ENCODE data around the gene MMUT.

The MMUT gene

GRCh38 chr6:49462927-49463611 is at the start of gene MMUT, which contains the start of gene CENPQ:
Gene MMUT (minus strand): TSS chr6:49463253. CDS start chr6:49459466, 3,787 bp downstream.
Gene CENPQ (plus strand): TSS chr6:49463370. CDS start chr6:49470177, 6,807 bp downstream.
- TF ChIP-seq NFIC (IDR thresholded peaks at IDR 0.05) (no peak), TEAD4 (IDR thresholded peaks at IDR 0.05) (no peak), YY1 (IDR thresholded peaks at IDR 0.05; ENCODE audit: low read depth) (no peak), RAD21 (IDR thresholded peaks at IDR 0.05; ENCODE audit: low read depth) (no peak), CEBPB (IDR thresholded peaks at IDR 0.05) (no peak), EGR1 (IDR thresholded peaks at IDR 0.05) (peak; percentile 66), CREB1 (IDR thresholded peaks at IDR 0.05; ENCODE audit: low read depth) (peak; percentile 97), TCF12 (IDR thresholded peaks at IDR 0.05; ENCODE audit: low read depth) (peak; percentile 52), MAX (IDR thresholded peaks at IDR 0.05) (peak; percentile 75), REST (IDR thresholded peaks at IDR 0.05; ENCODE audit: low read depth) (no peak), FOXM1 (IDR thresholded peaks at IDR 0.05; ENCODE audit: borderline replicate concordance, low read depth) (no peak), TAF1 (IDR thresholded peaks at IDR 0.05; ENCODE audit: low read depth) (peak; percentile 61; the same call in 1 of the 2 replicates), EP300 (IDR thresholded peaks at IDR 0.05; ENCODE audit: borderline replicate concordance) (no peak), ZBTB7A (IDR thresholded peaks at IDR 0.05; ENCODE audit: low read depth) (no peak)
- TF ChIP-seq, protein P1, sequence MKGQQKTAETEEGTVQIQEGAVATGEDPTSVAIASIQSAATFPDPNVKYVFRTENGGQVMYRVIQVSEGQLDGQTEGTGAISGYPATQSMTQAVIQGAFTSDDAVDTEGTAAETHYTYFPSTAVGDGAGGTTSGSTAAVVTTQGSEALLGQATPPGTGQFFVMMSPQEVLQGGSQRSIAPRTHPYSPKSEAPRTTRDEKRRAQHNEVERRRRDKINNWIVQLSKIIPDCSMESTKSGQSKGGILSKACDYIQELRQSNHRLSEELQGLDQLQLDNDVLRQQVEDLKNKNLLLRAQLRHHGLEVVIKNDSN (IDR thresholded peaks at IDR 0.05): no peak

GRCh38 chr6:49509342-49509741 is 46.3 kb upstream of the MMUT start:
- TF ChIP-seq CREB1 (IDR thresholded peaks at IDR 0.05; ENCODE audit: low read depth) (no peak), EP300 (IDR thresholded peaks at IDR 0.05; ENCODE audit: borderline replicate concordance) (no peak), TCF12 (IDR thresholded peaks at IDR 0.05; ENCODE audit: low read depth) (no peak), FOXM1 (IDR thresholded peaks at IDR 0.05; ENCODE audit: borderline replicate concordance, low read depth) (no peak), TEAD4 (IDR thresholded peaks at IDR 0.05) (no peak), YY1 (IDR thresholded peaks at IDR 0.05; ENCODE audit: low read depth) (no peak), TAF1 (IDR thresholded peaks at IDR 0.05; ENCODE audit: low read depth) (no peak), REST (IDR thresholded peaks at IDR 0.05; ENCODE audit: low read depth) (no peak), CEBPB (IDR thresholded peaks at IDR 0.05) (no peak), EGR1 (IDR thresholded peaks at IDR 0.05) (no peak), NFIC (IDR thresholded peaks at IDR 0.05) (no peak), MAX (IDR thresholded peaks at IDR 0.05) (no peak), ZBTB7A (IDR thresholded peaks at IDR 0.05; ENCODE audit: low read depth) (no peak), RAD21 (IDR thresholded peaks at IDR 0.05; ENCODE audit: low read depth) (no peak)
- TF ChIP-seq, protein P1 (IDR thresholded peaks at IDR 0.05): no peak

GRCh38 chr6:49506569-49507111 is 43.6 kb upstream of the MMUT start:
- TF ChIP-seq TCF12 (IDR thresholded peaks at IDR 0.05; ENCODE audit: low read depth): no peak
- TF ChIP-seq TAF1 (IDR thresholded peaks at IDR 0.05; ENCODE audit: low read depth): no peak
- no peak for TF ChIP-seq CREB1 (IDR thresholded peaks at IDR 0.05; ENCODE audit: low read depth)
- TF ChIP-seq FOXM1 (IDR thresholded peaks at IDR 0.05; ENCODE audit: borderline replicate concordance, low read depth): no peak
- TF ChIP-seq ZBTB7A (IDR thresholded peaks at IDR 0.05; ENCODE audit: low read depth): no peak
- TF ChIP-seq NFIC (IDR thresholded peaks at IDR 0.05): no peak
- TF ChIP-seq REST (IDR thresholded peaks at IDR 0.05; ENCODE audit: low read depth): no peak
- TF ChIP-seq CEBPB (IDR thresholded peaks at IDR 0.05): no peak
- TF ChIP-seq YY1 (IDR thresholded peaks at IDR 0.05; ENCODE audit: low read depth): no peak
- TF ChIP-seq EP300 (IDR thresholded peaks at IDR 0.05; ENCODE audit: borderline replicate concordance): no peak
- TF ChIP-seq RAD21 (IDR thresholded peaks at IDR 0.05; ENCODE audit: low read depth): no peak

Data from Ishikawa (cell line).